ENCODE results near the gene CEACAM1. TPM values are rescaled to one million over a fixed set of nuclear protein-coding genes. Genes with fewer than 3 reads are reported as not detected.

CEACAM1 gene
- total RNA-seq, 1 experiment from 2014 or later, result 2.4 TPM

DNA sequence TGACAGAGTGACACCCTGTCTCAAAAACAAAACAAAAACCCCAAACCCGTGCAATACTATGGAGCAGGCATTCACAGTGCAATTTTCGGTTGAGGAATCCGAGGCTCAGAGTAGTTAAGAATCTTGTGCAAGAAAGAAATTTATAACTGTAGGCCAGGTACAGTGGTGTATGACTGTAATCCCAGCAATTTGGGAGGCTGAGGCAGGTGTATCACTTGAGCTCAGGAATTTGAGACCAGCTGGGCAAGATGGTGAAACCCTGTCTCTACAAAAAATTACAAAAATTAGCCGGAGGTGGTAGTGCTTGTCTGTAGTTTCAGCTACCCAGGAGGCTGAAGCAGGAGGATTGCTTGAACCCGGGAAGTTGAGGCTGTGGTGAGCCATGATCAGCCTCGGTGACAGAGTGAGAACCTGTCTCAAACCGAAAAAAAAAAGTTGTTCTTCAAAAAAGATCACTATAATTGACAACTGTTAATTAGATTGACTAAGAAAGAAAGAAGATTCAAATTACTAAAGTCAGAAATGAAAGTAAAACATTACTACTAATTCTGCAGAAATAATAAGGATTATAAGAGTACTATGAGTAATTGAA lies 12.9 kb downstream of the CEACAM1 start:
- Histone ChIP-seq H3K27me3 (ENCODE audit: control insufficient read depth, insufficient read depth, low read length) (no peaks in the 10 kb centered on the region), H3K4me1 (ENCODE audit: control insufficient read depth, insufficient read depth, low read length) (no peaks in the 10 kb centered on the region), H3K27ac (ENCODE audit: low read length) (no peak overlapping the region), H3K4me3 (ENCODE audit: low read depth in 2 of 2, low read length in 2 of 2) (no peak overlapping the region), H3K9me3 (ENCODE audit: control insufficient read depth, insufficient read depth, low read depth, low read length) (no peaks in the 10 kb centered on the region), H3K36me3 (ENCODE audit: control insufficient read depth, insufficient read depth, low read length) (no peaks in the 10 kb centered on the region)
- TF ChIP-seq REST (IDR thresholded peaks at IDR 0.05; ENCODE audit: insufficient read depth in 1 of 2, low read depth in 2 of 2, low read length in 1 of 2) (no peak), POLR2AphosphoS5 (IDR thresholded peaks at IDR 0.05; ENCODE audit: low read depth, low read length) (no peak), TCF7L2 (IDR thresholded peaks at IDR 0.05; ENCODE audit: low read depth, low read length) (no peak), SIN3A (IDR thresholded peaks at IDR 0.05; ENCODE audit: borderline replicate concordance, insufficient read depth, low read depth, low read length) (no peak)
- TF ChIP-seq, protein P1, sequence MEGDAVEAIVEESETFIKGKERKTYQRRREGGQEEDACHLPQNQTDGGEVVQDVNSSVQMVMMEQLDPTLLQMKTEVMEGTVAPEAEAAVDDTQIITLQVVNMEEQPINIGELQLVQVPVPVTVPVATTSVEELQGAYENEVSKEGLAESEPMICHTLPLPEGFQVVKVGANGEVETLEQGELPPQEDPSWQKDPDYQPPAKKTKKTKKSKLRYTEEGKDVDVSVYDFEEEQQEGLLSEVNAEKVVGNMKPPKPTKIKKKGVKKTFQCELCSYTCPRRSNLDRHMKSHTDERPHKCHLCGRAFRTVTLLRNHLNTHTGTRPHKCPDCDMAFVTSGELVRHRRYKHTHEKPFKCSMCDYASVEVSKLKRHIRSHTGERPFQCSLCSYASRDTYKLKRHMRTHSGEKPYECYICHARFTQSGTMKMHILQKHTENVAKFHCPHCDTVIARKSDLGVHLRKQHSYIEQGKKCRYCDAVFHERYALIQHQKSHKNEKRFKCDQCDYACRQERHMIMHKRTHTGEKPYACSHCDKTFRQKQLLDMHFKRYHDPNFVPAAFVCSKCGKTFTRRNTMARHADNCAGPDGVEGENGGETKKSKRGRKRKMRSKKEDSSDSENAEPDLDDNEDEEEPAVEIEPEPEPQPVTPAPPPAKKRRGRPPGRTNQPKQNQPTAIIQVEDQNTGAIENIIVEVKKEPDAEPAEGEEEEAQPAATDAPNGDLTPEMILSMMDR (IDR thresholded peaks at IDR 0.05), result no peak
- ChIA-PET POLR2A (no interaction called here), CTCF (no interaction called here)
- BruUV-seq (replicated peaks), result no TSS peak
- in situ Hi-C loops (cut with HindIII; ENCODE audit: low pct_unique_long_range_greater_than_20kb, low sequenced_read_pairs) (no loop called here), intact Hi-C loops (cut with micrococcal nuclease; ENCODE audit: unreplicated experiment) (no loop called here)
- DNase-seq (ENCODE audit: low read depth, low spot score) (no peak), ATAC-seq (no peak)

- in situ Hi-C loops (cut with HindIII; ENCODE audit: low pct_unique_long_range_greater_than_20kb, low sequenced_read_pairs) (no loop called here), intact Hi-C loops (cut with micrococcal nuclease; ENCODE audit: unreplicated experiment) (no loop called here)
- Histone ChIP-seq H3K27ac (ENCODE audit: low read length) (no peak overlapping the region), H3K4me3 (ENCODE audit: low read depth in 2 of 2, low read length in 2 of 2) (no peak overlapping the region), H3K27me3 (ENCODE audit: control insufficient read depth, insufficient read depth, low read length) (no peaks in the 10 kb centered on the region), H3K36me3 (ENCODE audit: control insufficient read depth, insufficient read depth, low read length) (no peaks in the 10 kb centered on the region), H3K9me3 (ENCODE audit: control insufficient read depth, insufficient read depth, low read depth, low read length) (no peaks in the 10 kb centered on the region), H3K4me1 (ENCODE audit: control insufficient read depth, insufficient read depth, low read length) (no peaks in the 10 kb centered on the region)
- ATAC-seq (no peak), DNase-seq (ENCODE audit: low read depth, low spot score) (no peak)
- POLR2A ChIA-PET, result no interaction called here
- no TSS peak for BruUV-seq (replicated peaks)
- TF ChIP-seq, protein P1 (IDR thresholded peaks at IDR 0.05), result no peak
- TF ChIP-seq SIN3A (IDR thresholded peaks at IDR 0.05; ENCODE audit: borderline replicate concordance, insufficient read depth, low read depth, low read length), result no peak
- TF ChIP-seq POLR2AphosphoS5 (IDR thresholded peaks at IDR 0.05; ENCODE audit: low read depth, low read length), result no peak
- TF ChIP-seq REST (IDR thresholded peaks at IDR 0.05; ENCODE audit: insufficient read depth in 1 of 2, low read depth in 2 of 2, low read length in 1 of 2), result no peak
- no peak for TF ChIP-seq TCF7L2 (IDR thresholded peaks at IDR 0.05; ENCODE audit: low read depth, low read length)
- CTCF ChIA-PET, result no interaction called here
Measured at GRCh38 chr19:42514449-42514848, 13.8 kb downstream of the CEACAM1 start.
